Esophagus (tissue), 2 donors: ENCODE measurements around the gene FGF2. TPM values are rescaled to one million over a fixed set of nuclear protein-coding genes. Genes with fewer than 3 reads are reported as not detected.
"Not testable (repeated sequence)": the region's sequence is repeated elsewhere in the genome, so short reads cannot be mapped to it uniquely, and the experiment has no call there.

Experiments used
- H3K27ac ChIP-seq, 2 donors: one replicate each; pipeline ENCODE4 v1.5.1; 2013; ENCODE audit warnings: low read depth in 2 of 2, mild to moderate bottlenecking in 2 of 2, inconsistent platforms in 1 of 2, low read length in 1 of 2, moderate library complexity in 1 of 2
- H3K27me3 ChIP-seq, 2 donors: one replicate each; pipeline ENCODE4 v1.6.1; 2013; ENCODE audit warnings: low read length in 2 of 2, control low read depth in 1 of 2, mild to moderate bottlenecking in 1 of 2; ENCODE audit not compliant: insufficient read depth in 2 of 2, control insufficient read depth in 1 of 2
- H3K36me3 ChIP-seq, 2 donors: one replicate each; pipeline ENCODE4 v1.6.1; 2013; ENCODE audit warnings: low read length in 1 of 2; ENCODE audit not compliant: control insufficient read depth in 2 of 2, insufficient read depth in 2 of 2
- H3K4me1 ChIP-seq, 2 donors: one replicate each; pipeline ENCODE4 v1.6.1; 2013; ENCODE audit warnings: low read length in 1 of 2; ENCODE audit not compliant: control insufficient read depth in 2 of 2, insufficient read depth in 2 of 2
- H3K4me3 ChIP-seq, 2 donors: one replicate each; pipeline ENCODE4 v1.5.1; 2013; ENCODE audit warnings: low read length in 2 of 2, mild to moderate bottlenecking in 2 of 2, low read depth in 1 of 2, moderate library complexity in 1 of 2
- H3K9me3 ChIP-seq, 2 donors: one replicate each; pipeline ENCODE4 v1.6.1; 2013; ENCODE audit warnings: mild to moderate bottlenecking in 2 of 2, low read depth in 1 of 2, low read length in 1 of 2, moderate library complexity in 1 of 2; ENCODE audit not compliant: control insufficient read depth in 2 of 2, insufficient read depth in 1 of 2
- WGBS, 2 donors: extraction: QIAGEN DNeasy Blood & Tissue Kit; methylation state at CpG; one replicate each; pipeline ENCODE4 v1.1.7; 2013; 5-methylcytosine and 5-hydroxymethylcytosine counted together
- polyA plus RNA-seq, 2 donors: library from polyadenylated mRNA; stranded (reverse); fragments of 200-250 nt; gene quantifications; one replicate each; pipeline ENCODE4 v1.2.3, GENCODE V29; 2013
- donor health status: healthy with polysubstance abuse.
- donor health status: Bipolar disorder and iron deficiency.

Gene FGF2
- under 1 TPM; 0.61 to 0.99 TPM for polyA plus RNA-seq

DNA sequence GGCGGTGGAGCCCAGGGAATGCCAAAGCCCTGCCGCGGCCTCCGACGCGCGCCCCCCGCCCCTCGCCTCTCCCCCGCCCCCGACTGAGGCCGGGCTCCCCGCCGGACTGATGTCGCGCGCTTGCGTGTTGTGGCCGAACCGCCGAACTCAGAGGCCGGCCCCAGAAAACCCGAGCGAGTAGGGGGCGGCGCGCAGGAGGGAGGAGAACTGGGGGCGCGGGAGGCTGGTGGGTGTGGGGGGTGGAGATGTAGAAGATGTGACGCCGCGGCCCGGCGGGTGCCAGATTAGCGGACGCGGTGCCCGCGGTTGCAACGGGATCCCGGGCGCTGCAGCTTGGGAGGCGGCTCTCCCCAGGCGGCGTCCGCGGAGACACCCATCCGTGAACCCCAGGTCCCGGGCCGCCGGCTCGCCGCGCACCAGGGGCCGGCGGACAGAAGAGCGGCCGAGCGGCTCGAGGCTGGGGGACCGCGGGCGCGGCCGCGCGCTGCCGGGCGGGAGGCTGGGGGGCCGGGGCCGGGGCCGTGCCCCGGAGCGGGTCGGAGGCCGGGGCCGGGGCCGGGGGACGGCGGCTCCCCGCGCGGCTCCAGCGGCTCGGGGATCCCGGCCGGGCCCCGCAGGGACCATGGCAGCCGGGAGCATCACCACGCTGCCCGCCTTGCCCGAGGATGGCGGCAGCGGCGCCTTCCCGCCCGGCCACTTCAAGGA is at the start of gene FGF2:
Gene FGF2, plus strand, starts transcription at position 279 of the 705 bp plus-strand sequence. Its CDS starts 344 bp downstream, at position 623.
- H3K4me1 ChIP-seq: peaks cover 0 to 2% of the 10 kb centered on the region in 2 donors
- peak within 1 kb of the TSS; percentile 74 to 80 for H3K27ac ChIP-seq
- H3K36me3 ChIP-seq: no peaks in the 10 kb centered on the region
- H3K27me3 ChIP-seq: peaks cover 0 to 2% of the 10 kb centered on the region in 2 donors
- no peaks in the 10 kb centered on the region for H3K9me3 ChIP-seq
- 0 to 1% methylated on average over 58 to 97 of the region's 97 CpGs for WGBS, 2 donors
- peak within 1 kb of the TSS; percentile 58 to 67 for H3K4me3 ChIP-seq

DNA sequence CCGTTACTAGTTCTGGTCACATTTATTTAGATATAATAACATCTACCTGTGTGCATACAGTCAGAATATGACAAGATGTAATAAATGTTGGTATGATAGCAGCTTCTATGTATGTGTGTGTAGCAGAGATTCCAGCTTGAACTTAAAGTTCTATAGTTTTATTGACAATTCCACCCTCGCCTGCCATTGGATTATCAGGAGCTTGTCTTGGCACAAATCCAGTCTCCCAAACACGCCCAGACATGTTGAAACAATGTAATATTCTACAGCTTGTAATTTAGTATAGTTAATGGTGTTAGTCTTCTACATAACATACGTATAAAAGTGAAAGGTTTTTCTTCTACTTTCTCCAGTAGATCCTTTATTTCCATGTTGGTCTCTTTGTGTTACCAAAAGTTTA is 49.7 kb upstream of the FGF2 start:
- Histone ChIP-seq H3K27ac (no peak overlapping the region), H3K9me3 (no peaks in the 10 kb centered on the region), H3K4me3 (no peak overlapping the region), H3K27me3 (no peaks in the 10 kb centered on the region), H3K36me3 (no peaks in the 10 kb centered on the region), H3K4me1 (peaks cover 0 to 2% of the 10 kb centered on the region in 2 donors)
- WGBS, 2 donors: 49 to 52% methylated on average over 4 of the region's 4 CpGs

DNA sequence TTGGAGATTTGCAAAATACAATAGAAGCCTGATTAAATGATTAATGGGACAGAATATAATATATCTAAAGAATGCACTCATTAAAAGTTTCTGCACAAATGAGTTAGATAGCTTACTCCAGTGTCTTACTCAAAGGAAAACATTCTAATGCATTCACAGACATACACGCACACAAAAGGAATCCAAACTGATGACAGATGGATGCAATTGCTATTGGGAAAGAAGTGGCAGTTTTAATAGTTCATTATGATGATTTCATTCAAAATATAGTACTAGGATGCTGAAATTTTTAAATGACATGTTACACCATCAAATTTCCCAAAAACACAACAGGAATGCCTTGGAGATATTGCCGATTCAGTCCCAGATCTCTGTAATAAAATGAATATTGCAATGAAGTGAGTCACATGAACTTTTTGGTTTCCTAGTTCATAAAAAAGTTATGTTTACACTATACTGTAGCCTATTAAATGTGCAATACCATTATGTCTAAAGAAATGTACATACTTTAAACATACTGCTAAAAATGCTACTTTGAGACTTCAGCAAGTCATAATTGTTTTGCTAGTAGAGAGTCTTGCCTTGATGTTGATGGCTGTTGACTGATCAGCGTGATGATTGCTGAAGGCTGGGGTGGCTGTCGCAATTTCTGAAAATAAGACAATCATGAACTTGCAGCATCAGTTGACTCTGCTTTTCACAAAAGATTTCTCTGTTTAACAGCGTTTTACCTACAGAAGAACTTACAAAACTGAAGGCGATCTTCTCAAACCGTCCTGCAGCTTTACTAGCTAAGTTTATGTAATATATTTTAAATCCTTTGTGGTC is 48.6 kb upstream of the FGF2 start:
- Histone ChIP-seq H3K36me3 (no peaks in the 10 kb centered on the region), H3K4me1 (no peaks in the 10 kb centered on the region), H3K27me3 (no peaks in the 10 kb centered on the region), H3K27ac (no peak overlapping the region), H3K4me3 (no peak overlapping the region), H3K9me3 (no peaks in the 10 kb centered on the region)
- 94 to 98% methylated on average over 7 of the region's 7 CpGs for WGBS, 2 donors

DNA sequence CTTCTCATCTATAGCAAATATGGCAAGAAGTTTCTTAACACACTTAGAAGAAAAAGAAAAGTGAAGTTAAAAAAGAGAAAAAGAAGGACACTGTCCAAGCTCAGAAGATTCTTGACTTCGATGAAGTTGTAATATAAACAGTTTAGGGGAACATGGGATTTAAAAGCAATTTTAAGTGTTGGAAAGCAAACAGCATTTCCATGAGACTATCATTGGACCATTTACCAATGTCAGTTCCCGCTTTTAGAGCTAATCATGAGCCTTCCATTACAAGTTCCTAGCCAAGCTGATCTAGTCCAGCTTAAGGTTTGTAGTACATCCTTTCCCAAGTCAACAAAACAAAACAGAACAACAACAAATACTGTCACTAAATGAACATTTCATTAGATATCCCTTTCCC is 45.1 kb upstream of the FGF2 start:
- 66 to 81% methylated on average over 2 of the region's 2 CpGs for WGBS, 2 donors

DNA sequence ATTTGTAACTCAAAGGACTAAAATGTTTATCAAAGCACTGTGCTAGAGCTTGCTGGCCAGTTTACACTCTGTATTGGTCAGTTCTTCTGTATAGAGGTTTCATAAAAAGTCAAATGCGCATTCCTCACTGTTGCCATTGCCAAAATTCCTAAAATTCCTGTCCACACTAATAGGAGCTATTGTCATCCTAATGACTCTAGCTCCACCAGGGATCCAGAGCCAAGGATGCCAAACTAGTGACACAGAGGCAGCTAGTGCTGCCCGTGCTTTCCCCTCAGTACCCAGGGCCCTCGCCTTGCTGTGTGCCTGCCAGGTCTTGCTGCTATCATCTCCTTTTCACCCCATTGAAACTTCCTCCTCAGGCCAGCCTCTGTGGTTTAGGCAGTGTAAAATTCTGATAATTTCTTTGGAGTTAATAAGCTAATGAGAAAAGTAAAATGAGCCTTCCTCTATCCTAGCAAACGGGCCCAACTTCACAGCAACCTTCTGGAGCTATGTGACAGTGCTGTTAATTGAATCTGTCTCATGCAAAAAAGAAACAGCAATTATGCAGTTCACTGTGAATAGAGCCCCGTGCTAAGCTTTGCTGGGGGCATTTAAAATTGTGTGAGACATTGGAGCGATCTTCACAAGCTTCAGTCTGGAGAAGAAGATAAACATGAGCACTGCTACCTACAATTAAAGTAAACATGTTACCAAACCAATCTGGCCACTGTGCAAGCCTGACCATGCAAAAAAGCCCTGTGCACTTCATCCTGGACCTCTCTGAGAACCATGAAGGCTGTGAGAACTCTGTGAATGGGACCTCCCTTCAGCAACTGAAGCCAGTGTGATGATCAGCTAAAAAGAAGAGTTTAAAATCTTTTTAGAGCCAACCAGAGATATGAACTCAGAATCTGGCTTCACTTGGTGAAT is 43.1 kb upstream of the FGF2 start:
- WGBS, 2 donors: 40 to 44% methylated on average over 6 of the region's 6 CpGs
- Histone ChIP-seq H3K4me1 (no peaks in the 10 kb centered on the region), H3K9me3 (no peaks in the 10 kb centered on the region), H3K4me3 (no peak overlapping the region), H3K27ac (no peak overlapping the region), H3K36me3 (no peaks in the 10 kb centered on the region), H3K27me3 (no peaks in the 10 kb centered on the region)

More for the DNA sequence above, 45.1 kb upstream of the FGF2 start:
- H3K36me3 ChIP-seq: no peaks in the 10 kb centered on the region
- no peaks in the 10 kb centered on the region for H3K9me3 ChIP-seq
- H3K27me3 ChIP-seq: no peaks in the 10 kb centered on the region
- H3K4me3 ChIP-seq: no peak overlapping the region
- no peaks in the 10 kb centered on the region for H3K4me1 ChIP-seq
- H3K27ac ChIP-seq: no peak overlapping the region

DNA sequence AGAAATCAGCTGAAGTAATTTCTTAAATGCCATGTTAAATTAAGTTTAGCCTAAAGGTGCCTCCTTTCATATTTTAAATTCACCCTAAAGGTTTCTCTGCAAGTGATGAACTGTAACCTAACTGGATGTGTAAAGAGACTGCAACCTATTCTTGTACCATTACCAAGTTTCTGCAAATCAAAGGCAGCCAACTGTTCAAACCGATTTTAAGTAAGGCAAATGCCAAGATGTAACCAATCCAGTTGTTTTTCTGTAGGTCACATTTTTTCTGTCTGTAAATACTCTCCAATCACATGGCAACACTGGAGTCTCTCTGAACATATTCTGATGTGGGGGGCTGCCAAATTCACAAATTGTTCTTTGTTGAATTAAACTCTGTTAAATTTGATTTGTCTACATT is 42.4 kb upstream of the FGF2 start:
- no peaks in the 10 kb centered on the region for H3K9me3 ChIP-seq
- no peak overlapping the region for H3K4me3 ChIP-seq
- H3K27ac ChIP-seq: no peak overlapping the region
- H3K4me1 ChIP-seq: no peaks in the 10 kb centered on the region
- no peaks in the 10 kb centered on the region for H3K27me3 ChIP-seq
- WGBS, 2 donors: 20 to 34% methylated on average over 1 of the region's 1 CpG
- no peaks in the 10 kb centered on the region for H3K36me3 ChIP-seq

DNA sequence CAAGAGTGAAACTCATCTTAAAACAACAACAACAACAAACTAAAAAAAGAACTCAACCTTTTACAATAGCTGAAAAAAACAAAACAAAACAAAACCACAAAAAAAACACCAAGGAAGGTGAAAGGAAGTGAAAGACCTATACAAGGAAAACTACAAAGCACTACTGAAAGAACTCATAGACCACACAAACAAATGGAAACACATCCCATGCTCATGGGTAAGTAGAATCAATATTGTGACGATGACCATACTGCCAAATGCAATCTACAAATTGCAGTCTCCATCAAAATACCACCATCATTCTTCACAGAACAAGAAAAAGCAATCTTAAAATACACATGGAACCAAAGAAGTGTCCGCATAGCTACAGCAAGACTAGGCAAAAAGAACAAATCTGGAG is 41.5 kb upstream of the FGF2 start:
- Histone ChIP-seq H3K27me3 (no peaks in the 10 kb centered on the region), H3K27ac (no peak overlapping the region), H3K9me3 (no peaks in the 10 kb centered on the region), H3K4me1 (no peaks in the 10 kb centered on the region), H3K36me3 (no peaks in the 10 kb centered on the region), H3K4me3 (no peak overlapping the region)
- 91 to 96% methylated on average over 2 of the region's 2 CpGs for WGBS, 2 donors

DNA sequence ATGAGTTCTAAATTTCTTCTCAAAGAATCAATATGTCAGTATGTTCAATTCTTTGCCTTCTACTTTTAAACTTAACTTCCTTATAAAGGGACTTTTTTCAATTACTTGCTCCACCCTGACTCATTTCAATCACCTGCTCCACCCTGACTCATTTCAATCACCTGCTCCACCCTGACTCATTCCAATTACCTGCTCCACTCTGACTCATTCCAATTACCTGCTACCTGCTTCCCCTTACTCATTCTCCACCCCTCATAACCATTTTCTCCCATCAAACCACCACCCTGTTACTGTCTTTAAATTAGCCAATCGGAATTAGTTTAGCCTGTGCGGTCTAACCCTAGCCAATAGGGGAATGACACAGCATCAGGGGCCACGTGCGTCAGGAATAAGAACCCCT is 40.3 kb upstream of the FGF2 start:
- 95 to 97% methylated on average over 4 of the region's 4 CpGs for WGBS, 2 donors
- H3K4me3 ChIP-seq, H3K27me3 ChIP-seq, H3K4me1 ChIP-seq, H3K9me3 ChIP-seq, H3K36me3 ChIP-seq, H3K27ac ChIP-seq: not testable (repeated sequence)

DNA sequence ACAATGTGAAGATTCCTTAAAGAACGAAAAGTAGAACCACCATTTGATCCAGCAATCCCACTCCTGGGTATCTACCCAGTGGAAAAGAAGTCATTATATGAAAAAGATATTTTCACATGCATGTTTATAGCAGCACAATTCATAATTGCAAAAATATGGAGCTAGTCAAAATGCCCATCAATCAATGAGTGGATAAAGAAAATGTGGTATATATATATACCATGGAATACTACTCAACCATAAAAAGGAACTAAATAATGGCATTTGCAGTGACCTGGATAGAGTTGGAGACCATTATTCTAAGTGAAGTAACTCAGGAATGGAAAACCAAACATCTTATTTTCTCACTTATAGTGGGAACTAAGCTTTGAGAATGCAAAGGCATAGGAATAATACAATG is 39.7 kb upstream of the FGF2 start:
- H3K27ac ChIP-seq, H3K4me1 ChIP-seq, H3K9me3 ChIP-seq, H3K4me3 ChIP-seq, H3K36me3 ChIP-seq, H3K27me3 ChIP-seq: not testable (repeated sequence)
- 89 to 95% methylated on average over 1 of the region's 1 CpG for WGBS, 2 donors
